ENCODE results near the gene CDC42BPA. TPM values are rescaled to one million over a fixed set of nuclear protein-coding genes. Genes with fewer than 3 reads are reported as not detected.
A peak's percentile ranks its signal among the peaks of the same experiment; 100 is the strongest.
"Not testable (repeated sequence)": the region's sequence is repeated elsewhere in the genome, so short reads cannot be mapped to it uniquely, and the experiment has no call there.

CDC42BPA gene
- total RNA-seq, 1 experiment from 2014 or later = 77.7 TPM

GRCh38 chr1:227140376-227140775 lies 177.9 kb downstream of the CDC42BPA start:
- DNase-seq (ENCODE audit: extremely low read depth, low read depth) = no peak

GRCh38 chr1:227136210-227136820 lies 182.0 kb downstream of the CDC42BPA start:
- no peak for DNase-seq (ENCODE audit: extremely low read depth, low read depth)

GRCh38 chr1:227134686-227135314 lies 183.5 kb downstream of the CDC42BPA start:
- DNase-seq (ENCODE audit: extremely low read depth, low read depth) = no peak

GRCh38 chr1:227132695-227133094 lies 185.6 kb downstream of the CDC42BPA start:
- DNase-seq (ENCODE audit: extremely low read depth, low read depth) = not testable (repeated sequence)

GRCh38 chr1:227131193-227131592 lies 187.1 kb downstream of the CDC42BPA start:
- peak; percentile 32 for DNase-seq (ENCODE audit: extremely low read depth, low read depth)

GRCh38 chr1:227127891-227128290 lies 190.4 kb downstream of the CDC42BPA start:
- DNase-seq (ENCODE audit: extremely low read depth, low read depth) = no peak

GRCh38 chr1:227125929-227126545 lies 192.3 kb downstream of the CDC42BPA start:
- no peak for DNase-seq (ENCODE audit: extremely low read depth, low read depth)

GRCh38 chr1:227124473-227124872 lies 193.8 kb downstream of the CDC42BPA start:
- no peak for DNase-seq (ENCODE audit: extremely low read depth, low read depth)

GRCh38 chr1:227120826-227121225 lies 197.5 kb downstream of the CDC42BPA start:
- no peak for DNase-seq (ENCODE audit: extremely low read depth, low read depth)

GRCh38 chr1:227112538-227112937 lies 205.8 kb downstream of the CDC42BPA start:
- no peak for DNase-seq (ENCODE audit: extremely low read depth, low read depth)

GRCh38 chr1:227111782-227112181 lies 206.5 kb downstream of the CDC42BPA start:
- DNase-seq (ENCODE audit: extremely low read depth, low read depth) = no peak

GRCh38 chr1:227105291-227105690 lies 213.0 kb downstream of the CDC42BPA start:
- not testable (repeated sequence) for DNase-seq (ENCODE audit: extremely low read depth, low read depth)

- no peak for DNase-seq (ENCODE audit: extremely low read depth, low read depth)
These were observed 216.2 kb downstream of the CDC42BPA start for GRCh38 chr1:227102056-227102455.

GRCh38 chr1:227094249-227094966 lies 223.9 kb downstream of the CDC42BPA start:
- no peak for DNase-seq (ENCODE audit: extremely low read depth, low read depth)

GRCh38 chr1:227093309-227093708 lies 225.0 kb downstream of the CDC42BPA start:
- no peak for DNase-seq (ENCODE audit: extremely low read depth, low read depth)

- DNase-seq (ENCODE audit: extremely low read depth, low read depth) = no peak
These were observed 226.2 kb downstream of the CDC42BPA start for GRCh38 chr1:227092069-227092468.

GRCh38 chr1:227086636-227087035 lies 231.7 kb downstream of the CDC42BPA start:
- no peak for DNase-seq (ENCODE audit: extremely low read depth, low read depth)

- DNase-seq (ENCODE audit: extremely low read depth, low read depth) = no peak
These were observed 235.1 kb downstream of the CDC42BPA start for GRCh38 chr1:227082999-227083746.

GRCh38 chr1:227077783-227078182 lies 240.5 kb downstream of the CDC42BPA start:
- no peak for DNase-seq (ENCODE audit: extremely low read depth, low read depth)

GRCh38 chr1:227073786-227074185 lies 244.5 kb downstream of the CDC42BPA start:
- DNase-seq (ENCODE audit: extremely low read depth, low read depth) = no peak

GRCh38 chr1:227072991-227073390 lies 245.3 kb downstream of the CDC42BPA start:
- DNase-seq (ENCODE audit: extremely low read depth, low read depth) = no peak

All from NCI-H460 (cell line).